ENCODE data around the gene RGL4.

- TF ChIP-seq, protein P1, sequence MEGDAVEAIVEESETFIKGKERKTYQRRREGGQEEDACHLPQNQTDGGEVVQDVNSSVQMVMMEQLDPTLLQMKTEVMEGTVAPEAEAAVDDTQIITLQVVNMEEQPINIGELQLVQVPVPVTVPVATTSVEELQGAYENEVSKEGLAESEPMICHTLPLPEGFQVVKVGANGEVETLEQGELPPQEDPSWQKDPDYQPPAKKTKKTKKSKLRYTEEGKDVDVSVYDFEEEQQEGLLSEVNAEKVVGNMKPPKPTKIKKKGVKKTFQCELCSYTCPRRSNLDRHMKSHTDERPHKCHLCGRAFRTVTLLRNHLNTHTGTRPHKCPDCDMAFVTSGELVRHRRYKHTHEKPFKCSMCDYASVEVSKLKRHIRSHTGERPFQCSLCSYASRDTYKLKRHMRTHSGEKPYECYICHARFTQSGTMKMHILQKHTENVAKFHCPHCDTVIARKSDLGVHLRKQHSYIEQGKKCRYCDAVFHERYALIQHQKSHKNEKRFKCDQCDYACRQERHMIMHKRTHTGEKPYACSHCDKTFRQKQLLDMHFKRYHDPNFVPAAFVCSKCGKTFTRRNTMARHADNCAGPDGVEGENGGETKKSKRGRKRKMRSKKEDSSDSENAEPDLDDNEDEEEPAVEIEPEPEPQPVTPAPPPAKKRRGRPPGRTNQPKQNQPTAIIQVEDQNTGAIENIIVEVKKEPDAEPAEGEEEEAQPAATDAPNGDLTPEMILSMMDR (IDR thresholded peaks at IDR 0.05), result no peak
- no peak for TF ChIP-seq POLR2A (IDR thresholded peaks at IDR 0.05)
These were observed at the start of gene RGL4 for GRCh38 chr22:23690713-23691112.
